Measurements from ENCODE around the gene VWA5B1.
"Not testable (repeated sequence)": the region's sequence is repeated elsewhere in the genome, so short reads cannot be mapped to it uniquely, and the experiment has no call there.

The VWA5B1 gene

GRCh38 chr1:20279509-20279908, 11.2 kb upstream of the VWA5B1 start:
- no peak for DNase-seq (ENCODE audit: low read depth in 3 of 3)

- DNase-seq (ENCODE audit: low read depth in 3 of 3) = no peak
Measured at GRCh38 chr1:20280341-20280740, 10.3 kb upstream of the VWA5B1 start.

DNA sequence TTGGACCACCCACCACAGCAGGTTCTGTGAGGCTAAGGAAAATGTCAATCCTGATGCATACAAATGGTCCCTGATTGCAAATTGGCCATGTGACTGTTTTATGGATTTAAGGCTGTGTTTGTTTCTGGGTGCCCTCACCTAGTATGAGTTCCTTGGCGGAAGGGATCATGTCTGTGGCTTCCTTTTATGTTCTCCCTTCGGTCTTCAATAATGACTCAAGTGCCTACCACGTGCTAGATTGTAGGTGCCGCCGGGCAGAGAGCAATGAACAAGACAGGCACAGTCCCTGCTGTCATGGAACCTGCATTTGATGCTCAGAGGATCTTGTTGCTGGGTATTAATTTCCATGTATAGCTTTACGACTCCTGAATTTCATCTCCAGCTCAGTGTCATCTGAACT, 9.8 kb upstream of the VWA5B1 start:
- no peak for DNase-seq (ENCODE audit: low read depth in 3 of 3)

- DNase-seq (ENCODE audit: low read depth in 3 of 3) = no peak
Measured at GRCh38 chr1:20281801-20282200, 8.9 kb upstream of the VWA5B1 start.

GRCh38 chr1:20282533-20282932, 8.1 kb upstream of the VWA5B1 start:
- no peak for DNase-seq (ENCODE audit: low read depth in 3 of 3)

GRCh38 chr1:20284046-20284445, 6.6 kb upstream of the VWA5B1 start:
- no peak for DNase-seq (ENCODE audit: low read depth in 3 of 3)

DNA sequence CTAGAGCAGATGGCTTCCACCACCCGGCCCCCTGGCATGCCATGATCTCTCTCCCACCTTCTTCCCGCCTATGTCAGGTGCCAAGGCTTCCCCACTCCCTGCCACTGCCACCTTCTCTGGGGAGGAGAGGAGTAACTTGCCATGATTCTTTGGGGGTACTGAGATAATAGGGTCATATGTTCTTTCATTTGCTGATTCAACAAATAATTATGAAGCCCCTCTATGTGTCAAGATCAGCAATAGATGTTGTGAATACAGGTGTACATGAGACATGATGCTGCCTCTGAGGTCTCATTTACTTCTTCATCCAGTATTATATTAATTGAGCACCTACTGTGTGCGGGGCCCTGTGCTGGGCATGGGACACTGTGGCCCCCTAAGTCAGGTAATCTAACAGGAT, 6.0 kb upstream of the VWA5B1 start:
- no peak for DNase-seq (ENCODE audit: low read depth in 3 of 3)

- no peak for DNase-seq (ENCODE audit: low read depth in 3 of 3)
Measured at GRCh38 chr1:20285510-20285909, 5.2 kb upstream of the VWA5B1 start.

DNA sequence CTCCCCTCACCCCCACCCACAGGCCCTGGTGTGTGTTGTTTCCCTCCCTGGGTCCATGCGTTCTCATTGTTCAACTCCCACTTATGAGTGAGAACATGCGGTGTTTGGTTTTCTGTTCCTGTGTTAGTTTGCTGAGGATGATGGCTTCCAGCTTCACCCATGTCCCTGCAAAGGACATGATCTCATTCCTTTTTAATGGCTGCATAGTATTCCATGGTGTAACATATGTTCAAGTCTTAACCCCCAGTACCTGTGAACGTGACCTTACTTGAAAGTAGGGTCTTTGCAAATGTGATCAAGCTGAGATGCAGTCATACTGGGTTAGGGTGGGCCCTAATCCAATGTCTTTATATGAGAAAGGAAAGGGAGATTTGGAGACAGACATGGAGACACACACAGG, 3.0 kb upstream of the VWA5B1 start:
- not testable (repeated sequence) for DNase-seq (ENCODE audit: low read depth in 3 of 3)

GRCh38 chr1:20291645-20292084, 990 bp downstream of the VWA5B1 start:
- DNase-seq (ENCODE audit: low read depth in 3 of 3) = no peak

- DNase-seq (ENCODE audit: low read depth in 3 of 3) = no peak
Measured at GRCh38 chr1:20298626-20299025, 8.0 kb downstream of the VWA5B1 start.

DNA sequence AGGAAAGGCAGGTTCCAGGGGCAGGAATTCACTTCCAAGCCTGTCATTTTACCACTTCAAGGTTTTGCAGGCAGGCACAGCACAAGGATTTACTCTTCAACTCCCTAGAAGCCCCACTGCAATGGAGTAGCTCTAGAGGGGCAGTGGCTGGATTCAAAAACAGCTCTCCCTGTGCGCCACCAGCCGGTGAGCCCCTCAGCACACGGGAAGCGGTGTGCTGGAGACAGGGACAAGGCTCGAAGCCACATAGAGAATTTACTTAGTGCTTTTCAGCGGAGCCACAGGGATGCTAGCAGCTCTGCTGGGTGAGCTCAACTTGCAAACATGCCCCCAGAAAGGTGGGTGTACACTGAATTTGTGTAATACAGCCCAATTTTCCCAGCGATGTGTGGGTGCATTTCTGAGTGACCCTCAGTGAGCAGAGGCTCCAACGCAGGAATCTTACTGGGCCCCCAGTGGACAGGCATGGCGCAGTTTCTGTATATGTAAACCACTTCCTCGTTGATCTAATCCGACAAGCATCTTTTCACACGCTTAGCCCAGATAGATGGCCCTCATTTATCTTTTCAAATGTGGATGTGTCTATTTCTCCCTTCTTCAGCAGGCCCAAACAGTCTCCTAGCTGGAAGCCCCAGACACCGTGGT, 10.9 kb downstream of the VWA5B1 start:
- DNase-seq (ENCODE audit: low read depth in 3 of 3) = no peak

GRCh38 chr1:20302108-20302471, 11.4 kb downstream of the VWA5B1 start:
- DNase-seq (ENCODE audit: low read depth in 3 of 3) = no peak

- no peak for DNase-seq (ENCODE audit: low read depth in 3 of 3)
Measured at GRCh38 chr1:20307026-20307425, 16.4 kb downstream of the VWA5B1 start.

DNA sequence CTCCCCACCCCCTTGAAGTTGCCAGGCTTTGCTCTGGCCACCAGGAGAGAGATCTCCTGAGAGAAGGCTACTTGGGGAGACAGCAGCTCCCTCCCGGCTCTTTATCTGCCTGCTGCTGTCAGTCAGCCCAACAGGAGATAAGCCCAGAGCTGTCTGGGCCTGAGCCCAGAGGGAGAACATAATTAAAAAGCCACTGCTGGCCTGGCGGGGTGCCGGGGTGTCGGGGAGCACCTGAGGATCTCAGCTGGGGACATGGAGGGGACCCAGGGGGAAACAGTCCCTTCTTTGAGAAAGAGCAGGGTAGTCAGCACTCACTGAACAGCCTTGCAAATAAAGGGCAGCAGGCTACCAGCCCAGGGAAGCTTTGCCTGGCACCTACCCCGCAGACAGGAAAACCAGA, 17.9 kb downstream of the VWA5B1 start:
- DNase-seq (ENCODE audit: low read depth in 3 of 3) = no peak

DNA sequence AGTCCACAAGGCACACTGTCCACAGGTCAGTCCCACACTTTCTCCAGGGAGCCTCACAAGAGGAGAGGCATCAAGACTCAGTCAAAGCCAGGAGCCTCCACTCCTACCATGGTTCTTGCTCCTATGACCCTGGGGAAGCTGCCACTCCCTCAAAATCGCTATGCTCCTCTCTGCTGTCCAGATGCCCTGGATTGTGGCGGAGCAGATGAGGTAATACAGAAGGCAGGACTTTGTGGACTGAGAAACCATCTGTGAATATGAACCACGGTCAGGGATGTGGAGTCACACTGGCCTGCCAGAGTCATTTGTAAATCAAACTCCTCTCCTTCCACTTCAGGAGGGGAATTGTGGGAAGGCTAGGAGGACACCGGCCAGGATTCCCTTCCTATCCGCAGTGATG, 20.6 kb downstream of the VWA5B1 start:
- no peak for DNase-seq (ENCODE audit: low read depth in 3 of 3)

- no peak for DNase-seq (ENCODE audit: low read depth in 3 of 3)
Measured at GRCh38 chr1:20312310-20312709, 21.6 kb downstream of the VWA5B1 start.

- DNase-seq (ENCODE audit: low read depth in 3 of 3) = no peak
Measured at GRCh38 chr1:20312818-20313217, 22.1 kb downstream of the VWA5B1 start.

DNA sequence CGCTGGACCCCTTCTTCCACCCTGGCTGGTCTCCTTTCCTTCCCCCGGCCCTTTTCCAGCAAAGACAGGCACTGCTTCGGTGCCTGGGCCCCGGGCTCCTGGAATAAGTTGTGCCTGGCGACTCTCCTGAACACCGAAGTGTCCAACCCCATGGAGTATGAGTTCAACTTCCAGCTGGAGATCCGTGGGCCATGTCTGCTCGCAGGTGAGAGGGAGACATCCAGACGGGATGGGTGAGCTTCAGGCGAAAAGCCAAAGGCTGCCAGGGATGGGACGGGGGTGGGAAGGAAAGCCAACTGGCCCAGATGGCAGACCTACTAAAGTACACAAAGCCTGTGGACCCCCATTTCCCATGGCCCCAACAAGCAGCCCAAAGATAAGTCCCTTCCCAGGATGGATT, 26.8 kb downstream of the VWA5B1 start:
- DNase-seq (ENCODE audit: low read depth in 3 of 3) = no peak

- DNase-seq (ENCODE audit: low read depth in 3 of 3) = no peak
Measured at GRCh38 chr1:20318521-20318920, 27.8 kb downstream of the VWA5B1 start.

- no peak for DNase-seq (ENCODE audit: low read depth in 3 of 3)
Measured at GRCh38 chr1:20318971-20319370, 28.3 kb downstream of the VWA5B1 start.

DNA sequence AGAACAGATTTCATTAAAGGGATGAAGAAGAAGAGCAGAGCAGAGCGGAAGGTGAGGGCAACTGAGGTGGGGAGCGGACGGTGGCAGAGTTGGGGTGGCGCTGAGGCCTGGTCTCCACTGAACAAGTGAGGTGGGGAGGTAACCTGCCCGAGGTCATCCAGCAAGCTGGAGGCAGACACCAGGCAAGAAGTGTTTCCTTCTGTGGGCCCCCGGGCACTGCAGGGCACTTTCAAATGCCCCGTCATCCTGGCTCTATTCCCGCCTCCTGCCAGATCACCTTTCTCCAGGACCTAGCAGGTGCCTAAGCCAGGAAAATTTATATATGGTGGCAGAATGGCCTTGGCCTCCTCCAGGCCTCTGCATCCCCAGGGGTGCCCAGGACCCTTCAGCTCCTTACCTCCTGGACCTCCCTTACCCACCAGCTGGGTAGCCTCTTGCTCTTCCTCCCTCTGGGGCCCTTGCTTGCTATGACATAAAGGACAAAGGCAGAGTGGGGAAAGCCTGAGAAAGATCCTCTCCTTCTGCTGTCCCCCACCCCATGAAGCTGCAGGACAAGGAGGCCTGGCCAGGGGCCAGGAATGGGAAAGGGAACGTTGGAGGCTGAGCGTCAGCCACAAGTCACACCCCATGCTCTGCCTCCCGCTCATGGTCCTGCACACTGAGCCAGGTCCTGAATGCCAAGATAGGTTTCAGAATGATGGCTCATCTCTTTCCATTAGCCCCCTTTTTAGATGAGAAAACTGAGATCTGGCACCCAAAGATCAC, 29.0 kb downstream of the VWA5B1 start:
- DNase-seq (ENCODE audit: low read depth in 3 of 3) = no peak

DNA sequence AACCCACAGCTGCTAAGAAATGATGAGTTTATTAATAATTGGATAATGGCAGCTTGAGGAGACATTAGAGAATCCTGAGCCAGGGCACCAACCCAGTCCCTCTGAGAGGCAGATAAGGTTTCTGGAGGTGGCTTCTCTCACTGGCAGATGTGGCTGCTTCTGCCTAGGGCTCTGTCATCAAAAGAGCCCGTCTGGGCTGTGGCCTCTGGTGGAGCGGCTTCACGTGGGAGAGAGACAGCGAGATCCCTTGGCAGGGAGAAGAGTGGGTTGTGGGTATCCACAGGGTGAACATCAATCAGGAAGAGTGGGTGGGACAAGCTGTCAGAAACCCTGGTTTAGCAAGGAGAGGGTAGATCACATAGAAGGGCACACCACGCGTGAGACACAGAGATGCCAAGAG, 30.0 kb downstream of the VWA5B1 start:
- no peak for DNase-seq (ENCODE audit: low read depth in 3 of 3)

- no peak for DNase-seq (ENCODE audit: low read depth in 3 of 3)
Measured at GRCh38 chr1:20321573-20321972, 30.9 kb downstream of the VWA5B1 start.

All from stimulated activated CD4-positive, alpha-beta T cell treated with anti-CD3 and anti-CD28 coated beads, TNF-alpha, amount 100 ng/mL, for 4 hours (primary cell).